ENCODE measurements around the gene PTPRR.
"Not testable (repeated sequence)": the region's sequence is repeated elsewhere in the genome, so short reads cannot be mapped to it uniquely, and the experiment has no call there.

Gene PTPRR

GRCh38 chr12:70838127-70838526 is 82.4 kb downstream of the PTPRR start:
- DNase-seq: no peak

GRCh38 chr12:70837026-70837425 is 83.5 kb downstream of the PTPRR start:
- DNase-seq: no peak

DNA sequence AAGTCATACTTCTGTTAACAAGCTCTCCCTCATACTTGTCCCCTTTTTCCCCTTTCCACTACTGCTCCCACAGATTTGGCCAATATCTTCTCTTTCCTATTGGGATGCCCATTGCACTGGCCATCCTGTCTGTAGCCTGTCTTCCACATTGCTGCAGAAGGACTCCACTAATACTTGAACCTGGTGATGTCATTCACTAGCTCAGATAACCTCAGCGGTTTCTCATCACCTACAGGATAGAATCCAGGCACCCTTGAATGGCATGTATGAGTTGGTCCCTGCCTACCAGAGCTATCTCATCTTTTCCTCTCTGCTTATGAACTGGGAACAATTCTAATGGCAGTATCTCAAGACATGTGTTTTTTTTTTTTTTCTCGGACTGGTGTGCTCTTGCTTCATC is 84.6 kb downstream of the PTPRR start:
- DNase-seq: no peak

DNA sequence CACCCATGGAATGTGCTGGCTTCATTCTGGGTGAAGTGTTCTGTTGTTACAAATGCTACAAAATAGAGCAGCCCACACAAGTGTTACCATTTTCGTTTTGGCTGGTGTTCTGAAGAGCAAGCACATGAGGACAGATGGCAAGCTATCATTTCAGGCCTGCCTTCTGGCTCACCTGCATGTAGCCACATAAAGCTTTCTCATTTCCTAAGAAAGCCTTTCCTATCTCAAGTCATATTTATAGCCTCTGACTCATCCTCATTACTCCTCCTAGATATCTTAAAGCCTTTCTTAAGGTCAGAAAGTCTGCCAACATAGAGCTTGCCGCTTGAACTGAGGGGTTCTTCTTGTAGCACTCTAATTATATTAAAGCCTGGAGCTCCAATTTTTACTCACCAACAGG is 89.0 kb downstream of the PTPRR start:
- no peak for DNase-seq

DNA sequence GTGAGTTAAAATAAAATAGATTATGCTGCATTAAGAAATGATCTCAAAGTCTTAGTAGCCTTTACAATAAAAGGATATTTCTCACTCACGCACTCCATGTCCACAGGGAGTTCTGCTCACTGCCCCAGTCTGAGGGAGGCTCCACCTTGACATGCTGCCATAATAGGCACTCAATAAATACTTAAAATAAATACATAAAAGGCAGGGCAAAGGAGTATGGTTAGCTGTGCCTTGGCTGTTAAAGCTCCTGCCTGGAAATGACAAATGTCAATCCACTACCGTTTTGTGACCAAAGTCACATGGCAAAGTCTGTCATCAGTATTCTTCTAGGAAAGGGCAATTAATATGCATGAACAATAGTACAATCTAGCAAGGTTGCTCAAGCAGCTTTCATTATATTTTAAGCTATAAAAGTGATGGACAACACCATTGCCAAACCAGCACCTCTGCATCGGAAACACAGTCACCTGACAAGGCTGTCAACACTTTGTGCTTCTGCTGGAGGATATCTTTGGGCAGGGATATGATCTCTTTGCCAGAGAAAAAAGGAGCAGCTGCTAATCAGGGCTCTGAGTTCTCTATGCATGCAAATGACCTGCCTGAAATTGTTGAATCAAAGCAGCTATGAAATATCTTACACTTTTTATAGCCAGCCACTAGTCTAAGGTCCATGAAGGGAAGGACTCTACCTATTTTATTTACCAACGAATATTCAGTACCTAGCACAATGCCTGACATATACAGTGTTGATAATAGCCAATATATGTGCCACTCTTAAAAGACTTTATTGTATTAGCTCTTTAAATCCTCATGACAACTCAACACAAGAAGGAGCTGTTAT is 90.1 kb downstream of the PTPRR start:
- no peak for DNase-seq

- no peak for DNase-seq
Measured at GRCh38 chr12:70829070-70829469, 91.5 kb downstream of the PTPRR start.

- no peak for DNase-seq
Measured at GRCh38 chr12:70828351-70828750, 92.2 kb downstream of the PTPRR start.

DNA sequence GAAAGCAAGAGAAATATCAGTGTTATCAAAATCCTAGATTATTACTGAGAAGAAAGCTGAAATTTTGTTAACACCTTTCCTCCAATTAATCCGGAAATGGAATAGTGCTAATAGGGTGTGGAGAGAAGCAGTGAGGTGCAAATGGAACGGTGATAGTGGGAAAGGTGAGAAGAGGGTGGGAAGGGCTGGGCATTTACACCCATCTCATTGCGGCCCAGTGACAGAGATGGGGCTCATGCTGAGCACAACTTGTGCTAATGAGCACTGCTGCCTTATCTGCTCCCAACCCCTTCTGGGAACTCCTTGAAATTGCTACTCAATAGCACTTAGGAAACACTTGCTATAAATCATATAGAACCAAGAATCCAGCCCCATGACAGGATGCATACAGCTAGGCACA is 94.4 kb downstream of the PTPRR start:
- DNase-seq: no peak

DNA sequence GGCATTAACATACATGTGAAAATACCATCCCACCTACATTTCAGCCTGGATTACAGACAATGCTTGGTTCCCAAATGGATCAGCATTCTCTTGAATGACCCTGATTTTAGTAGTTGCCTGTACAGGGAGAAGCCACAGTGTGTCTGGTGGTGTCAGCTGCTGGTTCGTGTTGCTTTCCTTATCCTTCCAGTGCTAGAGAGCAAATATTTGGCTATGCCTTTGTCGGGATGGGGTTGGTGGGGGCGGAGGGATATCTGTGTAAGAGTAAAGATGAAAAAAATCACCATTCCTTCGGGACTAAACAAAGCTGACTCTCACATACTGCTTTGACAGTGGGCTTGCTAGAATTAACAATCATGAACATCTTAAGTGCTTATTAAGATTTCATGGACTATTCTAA is 96.0 kb downstream of the PTPRR start:
- DNase-seq: no peak

- DNase-seq: no peak
Measured at GRCh38 chr12:70823182-70823976, 97.2 kb downstream of the PTPRR start.

DNA sequence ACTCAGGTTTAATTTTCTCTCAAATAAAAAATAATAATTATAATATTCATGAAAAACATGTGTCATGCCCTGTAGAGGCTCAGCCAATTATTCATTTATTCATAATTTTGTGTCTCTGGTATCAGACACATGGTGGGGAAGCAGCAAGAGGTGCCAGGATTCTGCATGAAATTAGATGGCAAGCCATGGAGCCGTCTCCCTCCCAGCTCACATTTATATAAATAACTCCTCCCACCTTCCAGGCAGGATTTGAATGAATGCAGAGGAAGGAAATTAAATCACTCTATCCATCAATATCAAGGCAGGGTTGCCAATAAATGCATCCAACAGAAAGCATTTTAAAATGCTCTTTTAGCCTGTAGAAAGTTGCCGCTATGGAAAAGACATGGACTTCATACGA is 98.1 kb downstream of the PTPRR start:
- DNase-seq: no peak

GRCh38 chr12:70815971-70816391 is 104.6 kb downstream of the PTPRR start:
- DNase-seq: no peak

DNA sequence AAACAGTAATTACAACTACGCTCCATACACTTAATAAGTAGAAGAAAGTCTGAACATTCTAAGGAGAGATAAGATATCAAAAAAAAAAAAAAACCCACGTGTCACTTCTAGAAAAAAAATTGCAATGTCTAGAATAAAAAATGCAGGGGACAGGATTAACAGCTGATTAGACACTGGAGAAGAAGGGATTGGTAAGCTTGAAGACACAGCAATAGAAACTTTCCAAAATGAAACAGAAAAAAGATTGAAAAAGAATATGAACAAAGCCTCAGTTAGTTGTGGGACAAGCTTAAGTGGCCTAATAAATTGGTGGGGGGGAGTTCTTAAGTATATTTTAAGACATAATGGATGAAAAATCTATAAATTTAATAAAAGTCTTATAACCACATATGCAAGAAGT is 105.5 kb downstream of the PTPRR start:
- no peak for DNase-seq

DNA sequence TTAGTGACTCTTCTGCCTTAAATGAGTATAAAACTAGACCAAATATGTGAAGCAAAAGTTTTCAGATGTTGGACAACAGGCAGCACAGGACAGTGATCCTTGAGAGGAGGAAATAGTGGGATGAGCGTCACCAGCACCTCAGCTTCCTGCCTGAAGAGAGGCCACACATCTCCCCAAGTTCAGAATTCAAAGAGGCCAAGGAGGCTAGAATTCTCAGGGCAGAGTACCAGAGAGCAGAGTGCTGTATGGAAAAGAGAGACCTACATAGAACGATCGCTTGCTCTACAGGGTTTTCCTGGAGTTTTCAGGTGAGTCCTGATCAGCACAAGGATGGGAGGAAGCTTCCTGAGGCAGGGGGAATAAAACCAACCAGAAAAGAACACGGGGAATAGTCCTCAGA is 107.0 kb downstream of the PTPRR start:
- DNase-seq: no peak

GRCh38 chr12:70812136-70812535 is 108.4 kb downstream of the PTPRR start:
- no peak for DNase-seq

GRCh38 chr12:70809887-70810286 is 110.7 kb downstream of the PTPRR start:
- DNase-seq: no peak

DNA sequence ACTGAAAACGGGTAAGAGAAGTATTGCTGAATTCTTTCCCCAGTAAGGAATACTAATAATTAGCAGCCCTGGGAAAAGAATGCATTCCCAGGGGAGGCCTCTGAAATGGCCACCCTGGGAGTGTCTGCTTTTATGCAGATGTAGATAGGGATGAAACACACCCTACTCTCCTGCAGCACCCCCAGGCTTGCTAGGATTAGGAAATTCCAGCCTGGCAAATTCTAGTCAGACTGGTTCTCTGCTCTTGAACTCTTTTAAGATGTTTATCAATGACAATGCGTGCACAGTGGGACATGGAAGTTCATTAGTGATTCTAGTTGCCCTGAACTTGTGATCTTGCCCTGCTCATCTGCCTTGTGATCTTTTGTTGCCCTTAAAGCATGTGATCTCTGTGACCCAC is 112.5 kb downstream of the PTPRR start:
- DNase-seq: not testable (repeated sequence)

- no peak for DNase-seq
Measured at GRCh38 chr12:70806827-70807226, 113.7 kb downstream of the PTPRR start.

DNA sequence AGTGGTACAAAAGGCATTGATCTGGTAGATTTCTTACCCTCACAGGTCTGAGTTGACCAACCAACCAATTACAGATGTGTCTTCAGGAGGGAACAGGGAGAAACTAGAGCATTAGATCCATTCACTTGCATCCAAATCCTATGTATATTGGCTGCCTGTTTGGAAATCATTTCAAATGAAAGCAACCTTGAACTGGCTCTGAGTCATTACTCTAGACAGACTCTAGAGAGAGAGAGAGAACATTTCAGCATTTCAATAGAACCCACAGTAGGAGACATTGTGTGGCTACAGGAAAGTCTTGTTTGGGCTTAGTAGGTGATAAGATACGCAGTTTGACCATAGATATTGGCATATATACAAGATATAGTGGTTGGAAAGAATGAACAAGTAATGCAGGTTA is 114.5 kb downstream of the PTPRR start:
- no peak for DNase-seq

GRCh38 chr12:70798016-70798783 is 122.3 kb downstream of the PTPRR start:
- DNase-seq: no peak

DNA sequence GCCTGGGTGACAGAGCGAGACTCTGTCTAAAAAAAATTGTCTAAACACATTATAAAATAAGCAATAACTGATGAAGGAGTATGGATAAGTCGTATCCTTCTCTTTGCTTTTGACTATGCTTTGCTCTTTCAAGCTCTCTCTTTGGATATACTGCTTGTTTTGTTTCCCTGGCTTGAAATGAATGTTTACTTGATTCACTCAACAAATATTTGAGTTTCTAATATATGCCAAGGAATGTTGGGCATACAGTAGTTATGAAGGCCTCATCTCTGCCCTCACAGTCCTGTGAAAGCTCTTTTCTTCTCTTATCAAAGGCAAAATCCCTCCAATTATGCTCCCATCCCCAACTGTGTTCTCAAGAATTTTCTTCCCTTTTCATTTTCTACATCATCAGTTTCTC is 123.5 kb downstream of the PTPRR start:
- DNase-seq: no peak

DNA sequence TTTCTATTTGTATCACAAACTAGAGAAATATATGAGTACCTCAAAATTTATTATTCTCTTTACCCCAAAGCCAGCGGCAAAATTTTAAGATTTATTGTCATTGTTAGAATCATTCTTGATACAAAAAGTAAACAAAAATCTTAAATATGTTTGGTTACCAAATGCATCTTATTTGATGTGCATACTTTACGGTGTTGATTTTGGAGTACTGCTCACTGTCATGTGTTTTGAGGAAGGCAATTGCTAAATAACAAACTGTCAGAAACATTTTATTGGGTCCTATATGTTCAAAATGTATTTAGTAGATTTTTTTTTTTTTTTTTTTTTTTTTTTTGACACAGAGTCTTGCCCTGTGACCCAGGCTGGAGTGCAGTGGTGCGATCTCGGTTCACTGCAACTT is 124.9 kb downstream of the PTPRR start:
- no peak for DNase-seq

GRCh38 chr12:70794131-70794530 is 126.4 kb downstream of the PTPRR start:
- no peak for DNase-seq

DNA sequence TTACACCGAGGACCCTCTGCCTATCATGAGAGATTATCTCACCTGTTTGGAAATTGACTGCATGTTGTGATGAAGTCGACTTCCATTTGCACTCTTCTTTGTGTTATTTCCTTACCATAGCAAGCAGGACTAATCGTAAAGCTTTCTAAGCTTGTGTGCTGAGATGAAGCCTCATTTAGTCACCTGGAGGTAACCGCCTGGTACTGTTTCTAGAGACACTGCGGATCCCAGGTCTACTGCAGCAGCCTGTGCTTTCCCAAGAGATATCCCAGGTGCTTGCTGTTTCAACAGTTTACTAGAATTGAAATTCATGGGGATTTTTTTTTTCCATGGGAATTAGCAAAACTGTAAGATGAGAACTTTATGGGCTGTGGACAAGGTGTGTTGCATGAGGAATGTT is 131.8 kb downstream of the PTPRR start:
- no peak for DNase-seq
